CD1c-positive myeloid dendritic cell (primary cell): ENCODE results near the gene YBEY.
"Not testable (repeated sequence)": the region's sequence is repeated elsewhere in the genome, so short reads cannot be mapped to it uniquely, and the experiment has no call there.

Experiments used
- DNase-seq: peaks from one replicate; pipeline ENCODE4 v3.0.0-alpha.2; 2016; ENCODE audit errors: extremely low spot score

YBEY gene

GRCh38 chr21:46304437-46304836, 18.3 kb downstream of the YBEY start:
- DNase-seq: no peak

- DNase-seq: no peak
Observed at GRCh38 chr21:46304955-46305354, 18.8 kb downstream of the YBEY start.

GRCh38 chr21:46307625-46308024, 21.5 kb downstream of the YBEY start:
- DNase-seq: no peak

GRCh38 chr21:46308431-46308830, 22.3 kb downstream of the YBEY start:
- no peak for DNase-seq

DNA sequence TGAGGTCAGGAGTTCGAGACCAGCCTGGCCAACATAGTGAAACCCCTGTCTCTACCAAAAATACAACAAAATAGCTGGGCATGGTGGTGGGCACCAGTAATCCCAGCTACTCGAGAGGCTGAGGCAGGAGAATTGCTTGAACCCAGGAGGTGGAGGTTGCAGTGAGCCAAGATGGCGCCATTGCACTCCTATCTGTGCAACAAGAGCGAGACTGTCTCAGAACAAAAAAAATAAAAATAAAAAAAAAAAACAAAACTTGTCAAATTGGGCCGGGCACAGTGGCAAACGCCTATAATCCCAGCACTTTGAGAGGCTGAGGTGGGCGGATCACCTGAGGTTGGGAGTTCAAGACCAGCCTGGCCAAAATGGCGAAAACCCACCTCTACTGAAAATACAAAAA, 24.1 kb downstream of the YBEY start:
- not testable (repeated sequence) for DNase-seq

DNA sequence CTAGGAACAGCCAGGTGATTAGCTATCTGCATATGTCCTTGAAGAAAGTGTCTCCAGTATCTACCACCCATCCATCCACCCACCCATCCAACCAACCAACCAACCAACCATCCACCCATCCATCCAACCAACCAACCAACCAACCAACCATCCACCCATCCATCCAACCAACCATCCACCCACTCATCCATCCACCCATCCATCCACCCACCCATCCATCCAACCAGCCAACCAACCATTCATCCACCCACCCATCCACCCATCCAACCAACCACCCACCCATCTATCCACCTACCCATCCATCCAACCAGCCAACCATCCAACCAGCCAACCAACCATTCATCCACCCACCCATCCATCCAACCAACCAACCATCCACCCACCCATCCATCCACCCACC, 25.4 kb downstream of the YBEY start:
- DNase-seq: no peak

GRCh38 chr21:46312949-46313348, 26.8 kb downstream of the YBEY start:
- DNase-seq: no peak

GRCh38 chr21:46314441-46315020, 28.4 kb downstream of the YBEY start:
- no peak for DNase-seq

DNA sequence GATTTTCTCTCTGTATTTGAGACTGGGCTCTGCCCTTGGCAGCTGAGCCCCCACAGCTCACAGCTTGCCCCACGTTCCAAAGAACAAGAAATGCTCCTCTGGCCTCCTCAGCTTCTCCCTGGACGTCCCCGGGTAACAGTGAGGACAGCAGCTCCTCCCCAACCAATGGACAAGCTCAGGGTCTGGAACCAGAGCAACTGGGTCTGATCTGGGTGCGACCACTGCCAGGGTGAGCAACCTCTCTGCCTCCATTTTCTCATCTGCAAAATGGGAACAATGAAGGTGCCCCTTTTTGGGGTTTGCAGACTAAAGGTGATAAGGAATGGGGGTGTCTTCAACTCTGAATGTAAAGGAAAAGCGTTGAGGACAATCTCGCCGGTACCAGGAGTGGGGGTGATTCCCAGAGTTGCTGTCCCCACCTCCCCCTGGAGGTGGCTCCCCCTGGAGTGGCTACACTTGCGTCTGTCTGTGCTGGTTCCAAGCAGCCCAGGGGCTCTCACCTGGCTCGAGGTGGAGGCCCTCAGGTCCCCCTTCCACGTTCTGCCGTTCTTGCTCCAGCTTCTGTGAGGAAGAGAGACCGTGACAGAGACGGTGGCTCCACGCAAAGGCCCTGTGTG, 30.7 kb downstream of the YBEY start:
- no peak for DNase-seq

GRCh38 chr21:46317710-46318463, 31.7 kb downstream of the YBEY start:
- no peak for DNase-seq

DNA sequence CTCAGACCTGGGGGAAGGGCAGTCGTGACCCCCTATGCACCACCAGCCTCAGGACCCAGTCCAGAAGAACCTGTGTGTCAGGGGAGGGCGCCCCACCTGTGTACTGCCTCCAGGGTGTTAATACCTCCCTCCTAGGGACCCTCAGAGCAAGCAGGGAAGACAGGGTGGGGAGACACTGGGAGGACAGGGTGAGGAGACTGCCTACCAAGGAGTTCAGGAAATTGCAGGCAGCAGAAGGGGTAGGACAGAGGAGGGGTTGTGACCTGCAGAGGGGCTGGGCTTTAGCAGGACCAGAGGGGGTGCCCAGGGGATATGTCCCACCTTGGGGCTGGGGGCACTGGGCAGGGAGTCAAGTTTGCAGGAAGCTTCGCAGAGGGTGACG, 32.3 kb downstream of the YBEY start:
- DNase-seq: no peak

DNA sequence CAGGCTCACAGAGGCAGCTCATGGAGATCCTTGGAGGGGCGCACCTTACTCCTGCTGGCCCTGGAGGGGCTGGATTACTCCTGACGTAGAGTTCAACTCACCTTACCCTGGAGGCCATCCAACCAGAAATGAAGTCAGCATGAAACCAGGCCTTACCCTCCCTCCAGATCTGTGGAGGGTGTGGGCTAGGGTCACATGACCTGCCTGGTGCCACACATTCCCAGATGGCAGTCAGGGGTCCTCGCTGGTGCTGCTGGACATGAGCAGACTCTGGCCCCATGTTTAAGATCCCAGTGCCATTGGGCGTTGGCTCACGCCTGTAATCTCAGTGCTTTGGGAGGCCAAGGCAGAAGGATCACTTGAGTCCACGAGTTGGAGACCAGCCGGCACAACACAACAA, 33.0 kb downstream of the YBEY start:
- DNase-seq: no peak

GRCh38 chr21:46320331-46320801, 34.2 kb downstream of the YBEY start:
- DNase-seq: no peak

DNA sequence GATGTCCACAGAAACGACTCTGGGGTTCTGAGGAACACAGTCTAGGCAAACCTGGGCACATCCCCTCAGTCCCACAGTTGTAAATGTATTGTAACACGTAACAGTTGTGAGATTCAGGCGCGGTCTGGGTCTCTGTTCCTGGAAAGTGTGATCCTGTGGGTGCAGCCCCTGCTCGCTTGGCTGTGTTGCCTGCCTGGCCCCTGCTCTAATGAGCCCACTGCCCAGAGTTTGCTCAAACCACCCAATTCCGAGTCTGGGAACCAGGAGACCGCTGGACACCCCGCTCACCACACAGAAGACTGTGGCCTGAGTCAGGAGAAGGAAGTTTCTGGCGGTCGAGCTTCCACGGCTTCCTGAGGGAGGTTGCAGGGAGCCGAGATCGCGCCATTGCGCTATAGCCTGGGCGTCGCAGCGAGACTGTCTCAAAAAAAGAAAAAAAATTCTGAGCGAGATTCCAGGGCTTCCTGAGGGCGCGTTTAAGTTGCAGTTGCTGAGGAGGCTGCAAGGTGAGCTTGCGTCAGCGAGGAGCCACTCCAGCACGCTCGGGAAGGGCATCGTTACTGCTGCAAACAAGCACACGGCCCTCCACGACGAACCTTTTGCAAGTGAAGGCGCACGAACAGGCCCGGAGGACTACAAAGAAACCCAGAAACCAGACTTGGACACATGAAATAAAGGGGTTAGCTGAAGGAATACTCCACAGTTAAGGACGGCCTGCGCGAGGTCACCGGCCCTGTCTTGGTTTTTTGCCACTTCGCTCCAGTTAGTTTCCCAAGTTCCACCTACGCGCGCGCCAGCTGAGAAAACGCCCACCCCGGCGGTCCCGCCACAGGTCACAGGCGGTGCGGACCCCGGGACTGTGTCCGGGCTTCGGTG, 36.4 kb downstream of the YBEY start:
- DNase-seq: peak; percentile 39

DNA sequence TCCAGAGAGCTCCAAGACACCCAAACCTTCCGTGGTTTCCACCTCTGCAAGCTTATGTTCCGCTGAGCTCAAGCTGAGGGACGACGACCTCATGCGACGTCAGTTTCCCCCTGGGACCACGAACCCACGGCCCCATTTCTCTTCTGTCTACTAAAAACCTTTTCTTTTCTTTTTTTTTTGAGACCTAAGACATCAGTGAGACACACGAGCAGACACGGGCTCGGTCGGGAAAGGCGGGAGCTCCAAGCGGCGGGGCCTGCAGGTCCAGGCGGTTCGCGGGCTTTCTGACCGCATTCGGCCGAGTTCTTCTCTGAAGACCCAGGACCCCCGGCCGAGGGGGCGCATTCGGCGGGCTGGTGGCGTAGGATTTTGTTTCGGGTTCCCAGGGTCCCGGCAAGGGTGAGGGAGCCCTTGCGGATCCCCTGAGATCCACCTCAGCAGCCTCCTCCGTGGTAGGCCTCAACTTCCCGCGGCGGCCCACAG, 37.1 kb downstream of the YBEY start:
- peak; percentile 2 for DNase-seq

- DNase-seq: peak; percentile 99
Observed at GRCh38 chr21:46323710-46324389, 37.7 kb downstream of the YBEY start, which contains the start of the genes C21orf58 and PCNT. TSS of gene C21orf58 (minus strand) at chr21:46323870. CDS start at chr21:46322738, 1,132 bp downstream. TSS of gene PCNT (plus strand) at chr21:46324156. CDS start at chr21:46324229, 73 bp downstream.

DNA sequence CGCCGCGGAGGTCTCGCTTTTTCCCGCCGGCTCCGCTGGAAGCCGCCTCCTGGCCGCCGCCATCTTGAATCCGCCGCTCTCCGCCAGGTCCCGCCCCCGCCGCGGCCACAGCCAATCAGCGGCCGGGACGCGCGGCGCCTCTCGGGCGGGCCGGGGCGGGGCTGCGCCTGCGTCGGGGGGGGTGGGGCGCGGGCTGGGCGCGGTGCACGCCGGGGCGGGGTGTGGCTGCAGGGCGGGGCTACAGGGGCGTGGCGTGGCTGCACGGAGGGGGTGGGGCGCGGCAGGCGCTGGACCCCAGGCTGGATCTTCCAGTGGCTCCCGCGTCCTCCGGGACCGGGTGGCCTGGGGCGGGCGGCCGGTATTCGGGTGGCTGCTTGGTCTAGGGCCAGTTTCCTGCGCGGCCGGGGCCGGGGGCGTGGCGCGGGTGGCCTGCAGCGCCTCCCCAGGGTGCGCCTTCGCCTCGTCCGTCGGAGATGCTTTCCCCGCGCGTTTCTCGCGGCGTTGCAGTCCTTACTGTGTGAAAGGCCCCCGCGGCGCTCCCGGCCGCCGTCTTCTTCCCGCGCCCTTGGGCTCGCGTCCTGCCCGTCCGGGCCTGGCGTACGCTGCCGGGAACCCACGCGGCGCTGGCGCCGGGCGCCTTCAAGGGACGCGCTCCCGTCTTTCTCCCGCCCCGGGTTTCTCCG, 38.4 kb downstream of the YBEY start:
- peak; percentile 95 for DNase-seq

- peak; percentile 24 for DNase-seq
Observed at GRCh38 chr21:46325073-46325912, 39.2 kb downstream of the YBEY start.

GRCh38 chr21:46326110-46326703, 40.1 kb downstream of the YBEY start:
- DNase-seq: no peak
